GM03348 (cell line): ENCODE results near the gene ASAP3.

Experiments used
- DNase-seq: peaks from one replicate; pipeline ENCODE4 v3.0.0; 2012; ENCODE audit warnings: low spot score

ASAP3 gene

GRCh38 chr1:23477359-23478144 is 6.4 kb downstream of the ASAP3 start:
- no peak for DNase-seq

GRCh38 chr1:23475641-23476040 is 8.3 kb downstream of the ASAP3 start:
- DNase-seq = no peak

- DNase-seq = peak; percentile 66
These were observed 8.8 kb downstream of the ASAP3 start for GRCh38 chr1:23475134-23475628.

GRCh38 chr1:23473037-23473800 is 10.8 kb downstream of the ASAP3 start:
- peak; percentile 26 for DNase-seq

DNA sequence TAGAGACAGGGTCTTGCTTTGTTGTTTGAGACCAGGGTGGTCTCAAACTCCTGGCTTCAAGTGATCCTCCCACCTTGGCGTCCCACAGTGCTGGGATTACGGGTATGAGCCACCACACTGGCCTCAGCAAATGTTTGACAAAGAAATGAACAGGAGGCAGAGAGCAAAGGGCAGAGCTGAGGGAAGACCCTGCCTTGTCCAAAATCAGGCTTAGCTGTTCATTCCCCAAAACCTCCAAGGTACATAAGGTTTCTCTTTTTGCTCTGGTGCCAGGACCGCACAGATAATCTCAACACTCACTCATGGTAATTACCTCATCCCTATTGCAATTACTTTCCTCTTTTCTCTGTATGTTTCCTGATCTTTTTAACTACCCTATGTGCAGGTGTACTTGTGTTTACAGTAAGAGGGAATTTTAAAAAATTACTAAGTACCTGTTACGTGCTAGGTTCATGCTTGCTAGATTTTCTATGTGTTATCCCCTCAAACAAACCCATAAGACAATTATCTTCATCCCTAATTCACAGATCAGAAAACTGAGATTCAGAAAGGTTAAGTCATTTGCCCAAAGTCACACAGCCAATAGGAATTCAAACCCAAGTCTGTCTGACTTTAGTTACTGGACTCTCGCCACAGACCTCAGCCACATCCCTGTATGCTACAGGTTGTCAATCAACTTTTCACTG is 11.5 kb downstream of the ASAP3 start:
- no peak for DNase-seq

DNA sequence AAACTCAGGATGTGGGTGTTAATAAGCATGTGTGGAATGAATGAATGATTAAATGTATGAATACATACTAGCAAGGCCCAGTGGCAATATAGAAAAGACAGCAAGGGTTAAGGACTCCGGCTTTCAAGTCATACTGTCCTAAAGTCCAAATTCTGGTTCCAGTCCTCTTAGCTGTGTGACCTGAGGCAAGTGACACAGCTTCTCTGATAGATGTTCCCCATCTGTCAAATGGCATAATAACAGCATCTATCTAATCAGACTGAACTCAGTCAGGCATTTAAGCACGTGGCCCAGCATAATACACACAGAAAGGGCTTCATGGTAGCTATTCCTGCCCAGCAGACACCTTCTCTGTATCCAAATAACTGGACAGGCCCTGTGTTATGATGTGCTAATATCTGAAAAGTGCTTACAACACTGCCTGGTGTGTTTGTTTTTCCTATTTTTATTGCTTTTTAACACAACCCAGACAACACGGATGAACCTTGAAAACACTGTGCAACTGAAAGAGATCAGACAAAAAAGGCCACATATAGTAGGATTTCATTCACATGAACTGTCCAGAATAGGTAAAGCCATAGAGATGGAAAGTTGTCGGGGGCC is 12.4 kb downstream of the ASAP3 start:
- no peak for DNase-seq

GRCh38 chr1:23470282-23471070 is 13.5 kb downstream of the ASAP3 start:
- peak; percentile 70 for DNase-seq

- no peak for DNase-seq
These were observed 14.5 kb downstream of the ASAP3 start for GRCh38 chr1:23469372-23469982.

DNA sequence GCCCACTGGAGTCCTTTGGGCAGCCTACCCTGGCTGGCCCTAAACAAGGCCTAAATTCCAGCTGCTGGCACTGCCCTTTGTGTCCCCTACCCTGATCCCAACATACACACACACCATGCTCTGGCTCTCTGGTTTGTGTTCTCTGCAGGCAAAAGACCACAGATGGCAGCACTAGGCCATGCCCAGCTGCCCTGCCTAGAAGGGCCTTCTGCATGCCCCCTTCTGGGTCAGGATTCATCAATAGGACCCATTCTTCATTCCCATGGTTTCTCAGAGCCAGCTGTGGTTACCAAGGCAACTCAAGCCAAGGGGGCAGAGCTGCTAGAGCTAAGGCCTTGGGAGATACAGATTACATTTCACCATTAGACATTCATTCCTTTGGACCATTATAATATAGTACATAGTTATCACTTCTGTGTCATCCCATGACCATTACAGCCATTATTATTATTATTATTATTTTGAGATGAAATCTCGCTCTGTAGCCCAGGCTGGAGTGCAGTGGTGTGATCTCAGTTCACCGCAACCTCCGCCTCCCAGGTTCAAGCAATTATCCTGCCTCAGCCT is 17.5 kb downstream of the ASAP3 start:
- no peak for DNase-seq

GRCh38 chr1:23463286-23463685 is 20.7 kb downstream of the ASAP3 start:
- DNase-seq = no peak

- DNase-seq = no peak
These were observed 21.2 kb downstream of the ASAP3 start for GRCh38 chr1:23462766-23463165.

GRCh38 chr1:23461050-23461449 is 22.9 kb downstream of the ASAP3 start:
- no peak for DNase-seq

DNA sequence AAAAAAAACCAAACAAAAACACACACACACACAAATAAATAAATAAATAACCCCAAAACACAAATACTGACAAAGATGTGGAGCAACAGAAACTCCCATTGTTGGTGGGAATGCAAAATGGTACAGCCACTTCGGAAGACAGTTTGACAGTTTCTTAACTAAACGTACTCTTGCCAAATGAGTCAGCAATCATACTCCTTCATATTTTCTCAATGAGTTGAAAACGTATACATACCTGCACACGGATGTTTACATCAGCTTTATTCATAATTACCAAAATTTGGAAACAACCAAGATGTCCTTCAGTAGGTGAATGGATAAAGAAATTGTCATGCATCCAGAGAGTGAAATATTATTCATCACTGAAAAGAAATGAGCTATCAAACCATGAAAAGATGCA is 23.5 kb downstream of the ASAP3 start:
- DNase-seq = no peak

DNA sequence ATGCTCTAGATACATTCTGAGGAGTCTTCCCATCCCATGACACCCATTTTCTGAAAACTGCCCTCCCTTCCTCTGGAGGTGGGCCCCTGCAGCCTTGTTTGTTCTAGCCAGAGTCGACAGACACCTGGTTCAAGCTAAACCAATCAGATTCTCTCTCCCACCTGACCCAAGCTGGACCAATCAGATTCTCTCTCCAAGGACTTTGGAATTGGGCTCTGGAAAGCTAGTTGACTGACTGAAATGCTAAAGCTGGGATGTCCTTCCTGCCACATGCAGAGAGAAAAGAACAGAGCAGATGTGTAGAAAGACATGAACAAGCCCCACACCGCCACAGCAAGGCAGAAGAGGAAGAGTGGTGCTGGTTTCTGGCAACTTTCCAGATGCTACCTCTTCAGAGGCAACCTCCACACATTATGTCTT is 24.6 kb downstream of the ASAP3 start:
- no peak for DNase-seq

GRCh38 chr1:23456226-23456625 is 27.8 kb downstream of the ASAP3 start:
- no peak for DNase-seq

- no peak for DNase-seq
These were observed 30.5 kb downstream of the ASAP3 start for GRCh38 chr1:23453455-23454000.

DNA sequence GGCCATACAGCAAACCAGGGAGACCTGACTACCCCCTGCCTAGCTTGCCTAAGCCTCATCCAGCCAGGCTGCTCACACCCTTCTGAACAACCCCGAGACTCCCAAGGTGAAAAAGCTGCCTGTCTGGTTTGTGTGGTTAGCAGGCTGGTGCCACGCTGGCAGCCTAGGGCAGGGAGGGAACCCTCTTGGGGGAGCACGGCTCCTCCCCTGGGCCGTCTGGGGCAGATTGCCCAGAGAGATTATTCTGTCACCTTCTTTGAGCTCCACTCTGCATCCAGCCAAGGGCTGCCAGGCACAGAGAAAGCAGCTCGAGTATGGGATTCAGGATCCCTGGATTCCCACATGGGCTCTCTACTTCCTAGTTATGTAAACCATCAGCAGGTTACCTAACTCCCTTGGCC is 32.0 kb downstream of the ASAP3 start:
- DNase-seq = peak; percentile 68

DNA sequence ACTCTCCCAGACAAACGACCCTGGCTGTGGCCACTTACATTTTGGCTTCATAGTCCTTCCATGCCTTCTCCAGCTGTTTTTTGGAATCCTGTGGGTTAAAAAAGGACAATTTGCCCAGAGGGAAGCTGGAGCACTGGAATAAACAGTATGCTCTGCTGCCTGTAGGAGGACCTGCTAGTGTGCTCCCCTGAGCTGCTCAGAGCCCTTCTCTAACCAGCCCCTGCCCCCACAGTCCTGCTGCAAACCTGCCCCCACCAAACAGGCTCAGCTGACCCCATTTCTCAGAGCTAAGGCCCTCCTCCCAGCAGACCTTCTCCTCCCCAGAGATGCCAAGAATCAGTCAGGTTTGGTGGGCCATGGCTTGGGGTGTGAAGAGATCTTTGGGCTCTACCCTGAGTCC is 32.5 kb downstream of the ASAP3 start:
- DNase-seq = no peak

DNA sequence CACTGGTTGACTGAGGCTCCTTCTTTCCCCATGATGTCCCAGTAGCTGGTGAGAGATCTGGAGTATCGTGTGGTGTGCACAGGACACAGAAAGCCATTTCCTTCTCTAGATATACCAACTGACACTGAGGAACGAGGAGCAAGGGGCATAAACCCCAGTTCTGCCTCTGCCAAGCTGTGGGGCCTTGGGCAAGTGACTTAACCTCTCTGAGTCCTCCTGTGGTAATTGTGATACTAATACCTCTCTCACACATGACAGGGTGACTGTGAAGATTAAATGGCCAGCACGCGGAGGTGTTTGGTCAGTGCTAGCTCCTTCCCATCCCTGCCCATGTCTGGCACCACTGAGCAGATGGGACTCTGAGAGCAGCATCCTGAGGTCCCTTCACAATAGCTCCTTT is 33.1 kb downstream of the ASAP3 start:
- no peak for DNase-seq

DNA sequence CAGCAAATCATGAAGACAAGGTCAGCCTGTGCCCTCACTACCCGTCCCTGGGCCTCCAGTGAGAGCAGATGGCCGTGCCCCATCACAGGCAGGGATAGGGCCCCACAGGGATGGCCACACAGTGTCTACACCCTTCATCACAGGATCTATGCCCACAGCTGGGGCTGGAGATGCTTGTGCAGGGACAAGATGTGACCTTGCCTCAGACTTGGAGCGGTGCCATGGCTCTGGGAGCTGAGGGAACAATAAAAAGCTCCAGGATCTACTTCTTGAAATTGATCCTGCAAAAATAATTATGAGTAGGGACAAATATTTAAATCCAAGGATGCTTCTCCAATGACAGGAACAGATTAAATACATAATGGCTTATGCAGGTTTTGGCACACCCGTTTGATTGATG is 34.0 kb downstream of the ASAP3 start:
- no peak for DNase-seq
